Panc1 (cell line): Measurements from ENCODE around the gene ZNF823.

Experiments
- POLR2AphosphoS5 ChIP-seq: IDR thresholded peaks from 2 replicates; pipeline ENCODE4 v1.6.1; 2012; ENCODE audit warnings: mild to moderate bottlenecking, low read depth, low read length, moderate library complexity
- TCF7L2 ChIP-seq: IDR thresholded peaks from 2 replicates; pipeline ENCODE4 v1.6.1; 2011; ENCODE audit warnings: mild to moderate bottlenecking, low read depth, low read length, inconsistent platforms
- TF ChIP-seq, protein P1 (sequence below): fragments of 450-650 bp; IDR thresholded peaks from 2 replicates; pipeline ENCODE4 v1.5.1; 2017; ENCODE audit warnings: mild to moderate bottlenecking

DNA sequence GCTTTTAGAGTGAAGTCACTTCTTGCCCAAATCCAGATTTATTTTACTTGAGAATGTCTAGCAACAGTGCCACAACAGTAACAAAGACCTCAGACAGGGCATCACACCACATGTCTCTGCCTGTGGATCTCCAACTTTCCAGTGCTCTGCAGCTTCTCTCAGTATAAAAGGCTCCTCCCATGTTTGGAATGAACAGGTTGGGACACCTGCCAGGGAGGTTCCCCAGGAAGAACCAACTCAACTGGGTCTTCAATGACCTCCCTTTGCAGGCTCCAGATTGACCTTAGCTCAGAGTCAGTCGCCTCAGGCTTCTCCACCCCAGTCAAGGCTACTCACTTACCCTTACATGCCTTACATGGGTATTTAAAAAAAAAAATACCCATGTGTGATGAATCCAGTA is 3.4 kb downstream of the ZNF823 start:
- TF ChIP-seq, protein P1, sequence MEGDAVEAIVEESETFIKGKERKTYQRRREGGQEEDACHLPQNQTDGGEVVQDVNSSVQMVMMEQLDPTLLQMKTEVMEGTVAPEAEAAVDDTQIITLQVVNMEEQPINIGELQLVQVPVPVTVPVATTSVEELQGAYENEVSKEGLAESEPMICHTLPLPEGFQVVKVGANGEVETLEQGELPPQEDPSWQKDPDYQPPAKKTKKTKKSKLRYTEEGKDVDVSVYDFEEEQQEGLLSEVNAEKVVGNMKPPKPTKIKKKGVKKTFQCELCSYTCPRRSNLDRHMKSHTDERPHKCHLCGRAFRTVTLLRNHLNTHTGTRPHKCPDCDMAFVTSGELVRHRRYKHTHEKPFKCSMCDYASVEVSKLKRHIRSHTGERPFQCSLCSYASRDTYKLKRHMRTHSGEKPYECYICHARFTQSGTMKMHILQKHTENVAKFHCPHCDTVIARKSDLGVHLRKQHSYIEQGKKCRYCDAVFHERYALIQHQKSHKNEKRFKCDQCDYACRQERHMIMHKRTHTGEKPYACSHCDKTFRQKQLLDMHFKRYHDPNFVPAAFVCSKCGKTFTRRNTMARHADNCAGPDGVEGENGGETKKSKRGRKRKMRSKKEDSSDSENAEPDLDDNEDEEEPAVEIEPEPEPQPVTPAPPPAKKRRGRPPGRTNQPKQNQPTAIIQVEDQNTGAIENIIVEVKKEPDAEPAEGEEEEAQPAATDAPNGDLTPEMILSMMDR: no peak
- TF ChIP-seq POLR2AphosphoS5 (no peak), TCF7L2 (no peak)
